C1 segment of cervical spinal cord (tissue), 14 donors: ENCODE measurements around the gene NTM.

ENCODE experiments used
- DNase-seq, 14 donors: peaks; one replicate each; lab custom pipeline; 2025; lab: John Stamatoyannopoulos, UW

The NTM gene

GRCh38 chr11:132238331-132238866, 868.0 kb downstream of the NTM start:
- no peak for DNase-seq

GRCh38 chr11:132240374-132240773, 870.0 kb downstream of the NTM start:
- DNase-seq, result no peak

GRCh38 chr11:132242632-132243031, 872.2 kb downstream of the NTM start:
- DNase-seq, result no peak

GRCh38 chr11:132244846-132245245, 874.4 kb downstream of the NTM start:
- DNase-seq, result peak in 1 of 14 donors; percentile 26

GRCh38 chr11:132245403-132246385, 875.3 kb downstream of the NTM start:
- DNase-seq, result peak in 8 of 14 donors; percentile 18 to 73 (median 45)

- DNase-seq, result peak in 1 of 14 donors; percentile 71
Measured at GRCh38 chr11:132248580-132248979, 878.2 kb downstream of the NTM start.

GRCh38 chr11:132249256-132249655, 878.8 kb downstream of the NTM start:
- DNase-seq, result no peak

- no peak for DNase-seq
Measured at GRCh38 chr11:132251061-132251460, 880.6 kb downstream of the NTM start.

- DNase-seq, result peak in 1 of 14 donors; percentile 95
Measured at GRCh38 chr11:132253469-132254264, 883.3 kb downstream of the NTM start.

- no peak for DNase-seq
Measured at GRCh38 chr11:132254906-132255305, 884.5 kb downstream of the NTM start.

GRCh38 chr11:132256528-132257279, 886.3 kb downstream of the NTM start:
- peak in 1 of 14 donors; percentile 53 for DNase-seq

GRCh38 chr11:132257871-132258270, 887.5 kb downstream of the NTM start:
- DNase-seq, result peak in 1 of 14 donors; percentile 74

- DNase-seq, result no peak
Measured at GRCh38 chr11:132258875-132259274, 888.5 kb downstream of the NTM start.

GRCh38 chr11:132260636-132261035, 890.2 kb downstream of the NTM start:
- DNase-seq, result peak in 1 of 14 donors; percentile 96

- no peak for DNase-seq
Measured at GRCh38 chr11:132263241-132263640, 892.8 kb downstream of the NTM start.

GRCh38 chr11:132263875-132264274, 893.5 kb downstream of the NTM start:
- DNase-seq, result no peak

- DNase-seq, result no peak
Measured at GRCh38 chr11:132264616-132265015, 894.2 kb downstream of the NTM start.

- peak in 1 of 14 donors; percentile 36 for DNase-seq
Measured at GRCh38 chr11:132278801-132279574, 908.6 kb downstream of the NTM start.

GRCh38 chr11:132284048-132284447, 913.6 kb downstream of the NTM start:
- no peak for DNase-seq

- DNase-seq, result no peak
Measured at GRCh38 chr11:132284611-132285010, 914.2 kb downstream of the NTM start.
